ENCODE data around the gene FGFR1OP2.
"Not testable (repeated sequence)": the region's sequence is repeated elsewhere in the genome, so short reads cannot be mapped to it uniquely, and the experiment has no call there.

Gene FGFR1OP2

DNA sequence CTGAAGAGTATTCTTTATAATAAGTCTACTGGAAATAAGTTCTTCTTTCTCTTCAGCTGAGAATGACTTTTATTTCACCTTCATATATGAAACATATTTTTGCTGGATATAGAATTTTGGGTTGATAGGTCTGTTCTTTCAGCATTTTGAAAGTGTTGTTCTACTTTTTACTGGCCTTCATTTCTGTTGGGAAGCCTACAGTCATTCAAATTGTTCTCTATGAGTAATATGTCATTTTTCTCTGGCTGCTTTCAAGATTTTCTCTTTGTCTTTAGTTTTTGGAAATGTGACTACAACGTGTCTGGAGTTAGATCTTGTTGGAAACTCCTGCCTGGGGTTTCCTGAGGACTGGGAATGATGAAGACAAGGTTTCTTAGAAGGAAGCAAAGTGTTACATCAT, 10.0 kb downstream of the FGFR1OP2 start:
- H3K4me3 ChIP-seq (replicated peaks; ENCODE audit: low read depth, low read length) = no peak overlapping the region
- H3K27me3 ChIP-seq (replicated peaks; ENCODE audit: control insufficient read depth, insufficient read depth, low read length) = no peaks in the 10 kb centered on the region
- no peak for DNase-seq (ENCODE audit: extremely low read depth, insufficient read length)
- no peaks in the 10 kb centered on the region for H3K36me3 ChIP-seq (ENCODE audit: control insufficient read depth, insufficient read depth, low read length)
- TF ChIP-seq, protein P1, sequence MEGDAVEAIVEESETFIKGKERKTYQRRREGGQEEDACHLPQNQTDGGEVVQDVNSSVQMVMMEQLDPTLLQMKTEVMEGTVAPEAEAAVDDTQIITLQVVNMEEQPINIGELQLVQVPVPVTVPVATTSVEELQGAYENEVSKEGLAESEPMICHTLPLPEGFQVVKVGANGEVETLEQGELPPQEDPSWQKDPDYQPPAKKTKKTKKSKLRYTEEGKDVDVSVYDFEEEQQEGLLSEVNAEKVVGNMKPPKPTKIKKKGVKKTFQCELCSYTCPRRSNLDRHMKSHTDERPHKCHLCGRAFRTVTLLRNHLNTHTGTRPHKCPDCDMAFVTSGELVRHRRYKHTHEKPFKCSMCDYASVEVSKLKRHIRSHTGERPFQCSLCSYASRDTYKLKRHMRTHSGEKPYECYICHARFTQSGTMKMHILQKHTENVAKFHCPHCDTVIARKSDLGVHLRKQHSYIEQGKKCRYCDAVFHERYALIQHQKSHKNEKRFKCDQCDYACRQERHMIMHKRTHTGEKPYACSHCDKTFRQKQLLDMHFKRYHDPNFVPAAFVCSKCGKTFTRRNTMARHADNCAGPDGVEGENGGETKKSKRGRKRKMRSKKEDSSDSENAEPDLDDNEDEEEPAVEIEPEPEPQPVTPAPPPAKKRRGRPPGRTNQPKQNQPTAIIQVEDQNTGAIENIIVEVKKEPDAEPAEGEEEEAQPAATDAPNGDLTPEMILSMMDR (IDR thresholded peaks at IDR 0.05; ENCODE audit: insufficient read depth, low read length, poor library complexity, severe bottlenecking) = no peak

DNA sequence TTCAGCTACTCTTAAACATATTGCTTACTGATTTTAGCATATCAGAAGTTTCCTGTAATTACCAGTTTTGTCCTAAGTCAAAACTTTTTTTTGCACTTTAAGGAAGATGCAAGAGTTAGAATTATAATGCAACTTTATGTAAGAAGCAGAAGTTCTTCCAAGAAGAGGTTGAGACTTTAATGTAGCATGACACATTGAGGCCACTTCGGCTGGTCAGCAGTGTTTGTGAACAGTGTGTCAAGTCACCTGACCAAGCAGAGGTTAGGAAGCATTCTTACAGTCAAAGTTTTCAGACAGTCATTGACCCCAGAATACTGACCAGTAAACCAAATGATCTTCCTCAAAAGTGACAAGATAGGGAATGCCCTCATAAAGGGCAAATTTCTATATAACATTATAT, 15.2 kb downstream of the FGFR1OP2 start:
- Histone ChIP-seq H3K27me3 (replicated peaks; ENCODE audit: control insufficient read depth, insufficient read depth, low read length) (no peaks in the 10 kb centered on the region), H3K36me3 (ENCODE audit: control insufficient read depth, insufficient read depth, low read length) (peaks cover 4% of the 10 kb centered on the region), H3K4me3 (replicated peaks; ENCODE audit: low read depth, low read length) (no peak overlapping the region)
- DNase-seq (ENCODE audit: extremely low read depth, insufficient read length) = no peak
- TF ChIP-seq, protein P1 (IDR thresholded peaks at IDR 0.05; ENCODE audit: insufficient read depth, low read length, poor library complexity, severe bottlenecking) = no peak

DNA sequence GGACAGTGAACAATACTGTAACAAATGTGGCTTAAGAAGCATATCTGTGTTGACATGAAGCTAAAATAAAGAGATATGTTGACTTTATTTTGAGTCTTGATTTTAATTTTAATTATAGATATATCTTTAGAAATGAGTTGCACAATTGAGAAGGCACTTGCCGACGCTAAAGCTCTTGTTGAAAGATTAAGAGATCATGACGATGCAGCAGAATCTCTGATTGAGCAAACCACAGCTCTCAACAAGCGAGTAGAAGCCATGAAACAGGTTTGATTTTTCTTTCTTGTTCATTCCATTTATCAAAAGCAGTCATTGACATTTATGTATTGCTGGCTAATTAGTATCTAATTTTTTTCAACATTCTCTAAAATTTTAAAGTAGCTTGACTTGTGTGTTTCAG, 15.8 kb downstream of the FGFR1OP2 start:
- Histone ChIP-seq H3K27me3 (replicated peaks; ENCODE audit: control insufficient read depth, insufficient read depth, low read length) (no peaks in the 10 kb centered on the region), H3K4me3 (replicated peaks; ENCODE audit: low read depth, low read length) (no peak overlapping the region), H3K36me3 (ENCODE audit: control insufficient read depth, insufficient read depth, low read length) (peaks cover 4% of the 10 kb centered on the region)
- no peak for DNase-seq (ENCODE audit: extremely low read depth, insufficient read length)
- TF ChIP-seq, protein P1 (IDR thresholded peaks at IDR 0.05; ENCODE audit: insufficient read depth, low read length, poor library complexity, severe bottlenecking) = no peak

DNA sequence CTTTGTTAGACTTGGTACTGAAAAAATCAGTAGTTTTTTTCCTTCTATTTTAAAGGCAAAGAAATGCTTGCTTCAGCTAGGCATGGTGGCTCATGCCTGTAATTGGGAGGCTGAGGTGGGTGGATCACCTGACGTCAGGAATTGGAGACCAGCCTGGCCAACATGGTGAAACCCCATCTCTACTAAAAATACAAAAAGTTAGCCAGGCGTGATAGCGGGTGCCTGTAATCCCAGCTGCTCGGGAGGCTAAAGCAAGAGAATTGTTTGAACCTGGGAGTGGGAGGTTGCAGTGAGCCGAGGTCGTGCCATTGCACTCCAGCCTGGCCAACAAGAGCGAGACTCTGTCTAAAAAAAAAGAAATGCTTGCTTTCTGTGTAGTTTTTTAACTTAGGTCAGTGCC, 23.1 kb downstream of the FGFR1OP2 start:
- not testable (repeated sequence) for H3K27me3 ChIP-seq (replicated peaks; ENCODE audit: control insufficient read depth, insufficient read depth, low read length); H3K36me3 ChIP-seq (ENCODE audit: control insufficient read depth, insufficient read depth, low read length); DNase-seq (ENCODE audit: extremely low read depth, insufficient read length); H3K4me3 ChIP-seq (replicated peaks; ENCODE audit: low read depth, low read length)

DNA sequence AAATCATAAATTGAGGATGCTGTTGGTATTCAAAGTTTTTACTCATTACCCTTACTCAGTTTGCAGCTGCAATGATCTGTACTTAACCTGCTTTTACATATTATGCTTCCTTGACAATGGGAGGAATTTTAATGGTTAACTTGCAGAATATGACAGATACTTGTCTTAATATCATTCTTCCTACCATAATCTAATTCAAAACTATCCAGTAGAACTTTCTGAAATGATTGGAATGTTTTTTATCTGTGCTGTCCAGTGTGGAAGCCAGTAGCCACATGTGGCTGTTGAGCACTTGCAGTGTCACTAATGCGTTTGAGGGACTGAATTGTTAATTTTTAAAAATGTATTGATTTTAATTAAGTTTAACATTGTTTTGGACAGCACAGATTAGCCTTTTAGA, 23.5 kb downstream of the FGFR1OP2 start:
- Histone ChIP-seq H3K36me3 (ENCODE audit: control insufficient read depth, insufficient read depth, low read length) (peaks cover 2% of the 10 kb centered on the region), H3K27me3 (replicated peaks; ENCODE audit: control insufficient read depth, insufficient read depth, low read length) (no peaks in the 10 kb centered on the region), H3K4me3 (replicated peaks; ENCODE audit: low read depth, low read length) (no peak overlapping the region)
- TF ChIP-seq, protein P1 (IDR thresholded peaks at IDR 0.05; ENCODE audit: insufficient read depth, low read length, poor library complexity, severe bottlenecking) = no peak
- DNase-seq (ENCODE audit: extremely low read depth, insufficient read length) = no peak

DNA sequence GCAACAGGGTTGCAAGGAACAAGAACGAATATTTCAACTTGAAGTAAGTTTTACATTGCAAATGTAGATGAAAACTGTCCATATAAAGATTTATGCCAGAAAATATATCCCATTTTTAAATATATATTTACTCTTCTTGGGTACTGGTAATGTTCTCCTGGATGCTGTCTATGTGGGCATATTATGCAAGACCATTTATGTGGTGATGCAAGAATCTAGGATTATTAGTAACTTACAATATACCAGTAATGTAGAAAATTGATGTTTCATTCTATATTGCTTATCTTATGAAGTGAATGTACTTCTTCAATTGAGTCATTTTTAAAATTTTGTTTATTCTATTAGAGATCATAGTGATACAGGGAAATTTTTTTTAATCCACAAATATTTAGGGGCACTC, 25.1 kb downstream of the FGFR1OP2 start:
- no peak for DNase-seq (ENCODE audit: extremely low read depth, insufficient read length)
- Histone ChIP-seq H3K27me3 (replicated peaks; ENCODE audit: control insufficient read depth, insufficient read depth, low read length) (no peaks in the 10 kb centered on the region), H3K4me3 (replicated peaks; ENCODE audit: low read depth, low read length) (no peak overlapping the region), H3K36me3 (ENCODE audit: control insufficient read depth, insufficient read depth, low read length) (peaks cover 2% of the 10 kb centered on the region)
- TF ChIP-seq, protein P1 (IDR thresholded peaks at IDR 0.05; ENCODE audit: insufficient read depth, low read length, poor library complexity, severe bottlenecking) = no peak
